Spinal cord (tissue), 10 donors: ENCODE measurements around the gene SETD3. TPM values are rescaled to one million over a fixed set of nuclear protein-coding genes. Genes with fewer than 3 reads are reported as not detected.

Source experiments
- DNase-seq, 6 donors: peaks; one replicate each; pipeline versions ENCODE4 v3.0.0 to v3.0.0-alpha.2; 2013 to 2015; ENCODE audit warnings: low spot score in 6 of 6, low read depth in 4 of 6
- H3K27ac ChIP-seq: one replicate; pipeline ENCODE4 v1.5.1; 2013; ENCODE audit warnings: low read depth, low read length, control low read depth
- H3K27me3 ChIP-seq: one replicate; pipeline ENCODE4 v1.6.1; 2013; ENCODE audit warnings: low read length; ENCODE audit not compliant: control insufficient read depth, insufficient read depth
- H3K36me3 ChIP-seq: one replicate; pipeline ENCODE4 v1.6.1; 2013; ENCODE audit warnings: low read length; ENCODE audit not compliant: control insufficient read depth, insufficient read depth
- H3K4me1 ChIP-seq: one replicate; pipeline ENCODE4 v1.6.1; 2013; ENCODE audit warnings: low read length; ENCODE audit not compliant: control insufficient read depth, insufficient read depth
- H3K4me3 ChIP-seq: one replicate; pipeline ENCODE4 v1.5.1; 2013; ENCODE audit warnings: low read depth, low read length, control low read depth
- H3K9me3 ChIP-seq: one replicate; pipeline ENCODE4 v1.6.1; 2013; ENCODE audit warnings: low read length; ENCODE audit not compliant: control insufficient read depth, insufficient read depth
- WGBS: methylation state at CpG from one replicate; pipeline ENCODE4 v1.1.5; 2013; ENCODE audit warnings: missing lambda C conversion rate; ENCODE audit not compliant: insufficient coverage; 5-methylcytosine and 5-hydroxymethylcytosine counted together
- polyA plus RNA-seq, 2 donors: library from polyadenylated mRNA; unstranded; fragments of 120-200 nt; gene quantifications; one replicate each; pipeline ENCODE4 v1.2.1, GENCODE V29; 2013; ENCODE audit not compliant: insufficient read length in 2 of 2
- total RNA-seq, 2 donors: library from RNA; depleted of rRNA in 1 of 2; stranded (reverse); fragments of 120-200 nt in 1 of 2; fragments of >200 nt in 1 of 2; gene quantifications; one replicate each; pipeline versions ENCODE4 v1.2.3 to v1.2.4, GENCODE V29; 2013 to 2014
- donor health status: healthy.

Gene SETD3
- total and polyA plus RNA-seq, 4 donors = 50.9 to 82.6 (median 62.2) TPM

DNA sequence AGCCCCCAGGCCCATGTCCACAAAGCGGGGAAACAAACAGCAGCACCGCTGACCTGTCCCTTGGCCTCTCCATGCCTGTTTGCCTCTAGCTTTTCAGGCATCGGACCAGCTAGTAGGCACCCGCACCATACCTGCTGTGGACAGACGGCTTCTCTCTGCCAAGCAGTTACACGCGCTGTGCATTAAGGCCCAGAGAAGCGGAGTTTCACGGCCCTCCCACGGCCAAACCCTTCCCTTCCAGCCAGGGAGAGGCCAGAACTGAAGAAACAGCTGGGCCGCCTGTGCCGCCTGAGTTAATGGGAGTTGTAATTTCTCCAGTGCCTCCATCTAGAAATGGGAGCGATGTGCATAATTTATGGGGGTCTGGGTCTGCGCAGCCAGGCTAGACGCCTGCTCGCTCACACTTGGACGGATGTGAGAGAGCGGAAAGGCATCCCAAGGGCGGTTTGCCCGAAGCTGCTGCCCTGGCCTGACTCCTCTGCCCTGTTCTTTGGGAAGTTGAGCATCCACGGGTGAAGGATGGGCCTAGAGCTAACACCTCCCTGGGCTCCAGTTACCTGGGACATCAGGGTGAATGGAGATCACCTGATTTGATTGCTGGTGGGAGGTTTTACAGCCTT is 119.0 kb downstream of the SETD3 start:
- no peak overlapping the region for H3K4me3 ChIP-seq
- DNase-seq = peak in 1 of 6 donors; percentile 59
- H3K27ac ChIP-seq = no peak overlapping the region
- WGBS = 66% methylated on average over 21 of the region's 21 CpGs
- H3K27me3 ChIP-seq = no peaks in the 10 kb centered on the region
- H3K36me3 ChIP-seq = no peaks in the 10 kb centered on the region
- peaks cover 10% of the 10 kb centered on the region for H3K4me1 ChIP-seq
- H3K9me3 ChIP-seq = no peaks in the 10 kb centered on the region

DNA sequence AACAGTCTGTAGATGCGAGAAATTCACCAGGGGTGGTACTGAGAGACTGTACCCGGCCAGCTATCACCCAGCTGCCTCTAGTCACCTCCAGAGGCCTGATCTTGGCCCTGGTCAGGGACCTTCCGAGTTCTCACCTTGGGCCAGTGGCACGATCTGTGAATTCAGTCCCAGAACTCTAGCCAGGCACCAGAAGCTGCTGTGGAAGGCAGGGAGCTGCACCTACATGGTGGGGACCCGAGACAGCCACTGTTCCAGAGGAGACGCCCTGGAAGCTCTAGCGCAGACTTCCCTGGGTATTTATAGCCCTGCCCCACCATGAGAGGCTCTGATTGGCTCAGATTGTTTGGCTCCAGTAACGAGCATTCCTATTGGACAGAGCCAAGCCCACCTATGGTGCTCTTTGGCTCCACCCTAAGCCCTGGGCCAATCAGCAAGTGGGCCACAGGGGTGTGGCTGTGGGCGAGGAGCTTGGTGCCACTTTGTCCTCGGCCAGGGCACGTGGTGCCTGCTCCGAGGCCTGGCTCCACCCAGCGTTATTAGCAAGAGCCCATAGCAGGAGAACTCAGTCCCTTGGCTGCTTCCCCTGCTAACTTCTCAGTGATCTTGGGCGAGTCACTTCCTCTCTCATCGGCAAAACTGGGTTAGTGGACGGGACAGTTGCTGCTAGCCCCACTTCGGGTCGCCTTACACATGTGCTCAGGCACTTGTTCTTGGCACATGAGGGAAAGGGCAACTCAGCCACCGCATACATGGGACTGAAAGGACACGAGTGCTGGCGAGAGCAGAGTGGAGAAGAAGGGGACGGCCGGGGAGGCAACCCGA is 119.7 kb downstream of the SETD3 start:
- Histone ChIP-seq H3K27ac (no peak overlapping the region), H3K4me1 (peaks cover 10% of the 10 kb centered on the region), H3K4me3 (no peak overlapping the region), H3K27me3 (no peaks in the 10 kb centered on the region), H3K36me3 (no peaks in the 10 kb centered on the region), H3K9me3 (no peaks in the 10 kb centered on the region)
- no peak for DNase-seq
- 93% methylated on average over 24 of the region's 24 CpGs for WGBS

DNA sequence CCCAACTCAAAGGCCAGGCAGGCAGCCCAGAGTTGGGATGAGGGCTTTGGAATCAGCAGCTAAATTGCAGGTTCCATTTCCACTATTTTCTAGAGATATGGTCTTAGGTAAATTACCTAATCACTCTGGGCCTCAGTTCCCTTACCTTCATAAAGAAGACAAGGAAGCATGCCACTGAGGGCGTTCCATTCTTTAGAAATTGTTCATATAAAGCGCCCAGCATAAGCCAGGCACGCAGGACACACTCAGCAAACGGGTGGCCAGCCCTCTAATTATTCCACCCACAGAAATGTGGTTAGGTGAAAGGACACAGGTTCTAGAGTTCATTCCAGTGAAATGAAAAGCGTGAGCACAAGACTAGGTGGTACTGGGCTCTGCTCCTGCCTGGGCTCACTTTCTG is 120.8 kb downstream of the SETD3 start:
- Histone ChIP-seq H3K36me3 (no peaks in the 10 kb centered on the region), H3K27ac (no peak overlapping the region), H3K27me3 (no peaks in the 10 kb centered on the region), H3K4me1 (peaks cover 10% of the 10 kb centered on the region), H3K4me3 (no peak overlapping the region), H3K9me3 (no peaks in the 10 kb centered on the region)
- no peak for DNase-seq
- whole genome bisulfite sequencing = 100% methylated on average over 1 of the region's 5 CpGs

DNA sequence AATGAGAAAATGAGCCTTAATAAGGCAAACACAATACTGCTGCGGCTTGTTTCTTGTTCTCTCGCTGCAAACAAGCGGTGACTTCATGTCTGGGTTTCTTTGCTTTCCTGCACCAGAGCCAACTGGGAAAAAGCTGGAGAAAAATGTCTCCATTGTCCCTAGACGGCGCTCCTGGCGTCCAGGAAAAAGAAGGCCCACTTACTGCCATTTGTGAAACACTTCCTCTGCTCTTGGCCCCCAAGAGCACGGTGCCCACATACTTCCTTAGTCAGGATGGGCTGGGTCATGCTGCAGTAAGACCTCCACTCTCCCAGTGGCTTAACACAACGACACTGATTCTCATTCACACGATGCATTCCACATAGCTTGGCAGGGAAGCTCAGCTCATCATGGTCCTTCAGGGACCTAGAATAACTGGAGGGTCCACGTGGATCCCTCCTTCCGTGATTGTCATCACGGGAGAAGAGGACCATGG is 122.7 kb downstream of the SETD3 start:
- Histone ChIP-seq H3K27ac (no peak overlapping the region), H3K4me1 (peaks cover 10% of the 10 kb centered on the region), H3K9me3 (no peaks in the 10 kb centered on the region), H3K27me3 (no peaks in the 10 kb centered on the region), H3K36me3 (no peaks in the 10 kb centered on the region), H3K4me3 (no peak overlapping the region)
- WGBS = 70% methylated on average over 11 of the region's 12 CpGs
- no peak for DNase-seq

DNA sequence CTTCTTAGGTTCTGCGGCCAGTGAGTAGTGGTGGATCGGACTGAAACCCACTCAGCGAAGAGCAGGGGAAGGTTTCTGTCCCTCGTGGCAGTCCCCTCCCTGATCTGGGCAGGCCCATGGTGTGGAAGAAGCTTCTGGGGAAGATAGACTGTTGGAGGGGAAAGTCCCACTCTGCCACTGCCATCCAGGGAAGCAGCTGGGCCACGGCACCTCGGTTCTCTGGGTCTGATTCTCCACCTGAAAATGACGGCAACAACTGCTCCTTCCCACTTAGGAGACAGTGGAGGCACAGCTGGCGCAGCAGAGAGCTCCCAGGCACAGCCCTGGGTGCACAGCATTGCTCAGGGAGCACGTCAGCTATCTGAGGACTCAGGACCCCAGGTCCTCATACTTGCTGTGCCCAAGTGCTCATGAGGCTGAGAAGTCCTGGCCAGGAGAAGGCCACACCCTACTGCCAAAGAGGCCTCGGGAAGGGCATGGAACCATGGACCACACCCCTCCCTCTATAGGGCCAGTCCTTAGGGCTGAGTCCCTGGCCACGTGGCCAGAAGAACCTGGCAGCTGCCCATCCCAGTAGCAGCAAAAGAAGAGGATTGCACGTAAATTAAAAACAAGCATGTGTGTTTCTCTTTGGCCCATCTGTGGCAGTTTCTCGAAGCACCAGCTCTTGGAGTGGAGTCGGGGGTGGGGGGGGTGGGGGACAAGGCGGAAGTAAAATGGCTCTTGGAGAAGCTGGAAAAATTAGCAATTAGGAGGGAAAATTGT is 123.3 kb downstream of the SETD3 start:
- H3K36me3 ChIP-seq = no peaks in the 10 kb centered on the region
- H3K27ac ChIP-seq = no peak overlapping the region
- no peak overlapping the region for H3K4me3 ChIP-seq
- peak in 1 of 6 donors; percentile 80 for DNase-seq
- no peaks in the 10 kb centered on the region for H3K27me3 ChIP-seq
- no peaks in the 10 kb centered on the region for H3K9me3 ChIP-seq
- peaks cover 10% of the 10 kb centered on the region for H3K4me1 ChIP-seq
- 82% methylated on average over 13 of the region's 15 CpGs for WGBS

DNA sequence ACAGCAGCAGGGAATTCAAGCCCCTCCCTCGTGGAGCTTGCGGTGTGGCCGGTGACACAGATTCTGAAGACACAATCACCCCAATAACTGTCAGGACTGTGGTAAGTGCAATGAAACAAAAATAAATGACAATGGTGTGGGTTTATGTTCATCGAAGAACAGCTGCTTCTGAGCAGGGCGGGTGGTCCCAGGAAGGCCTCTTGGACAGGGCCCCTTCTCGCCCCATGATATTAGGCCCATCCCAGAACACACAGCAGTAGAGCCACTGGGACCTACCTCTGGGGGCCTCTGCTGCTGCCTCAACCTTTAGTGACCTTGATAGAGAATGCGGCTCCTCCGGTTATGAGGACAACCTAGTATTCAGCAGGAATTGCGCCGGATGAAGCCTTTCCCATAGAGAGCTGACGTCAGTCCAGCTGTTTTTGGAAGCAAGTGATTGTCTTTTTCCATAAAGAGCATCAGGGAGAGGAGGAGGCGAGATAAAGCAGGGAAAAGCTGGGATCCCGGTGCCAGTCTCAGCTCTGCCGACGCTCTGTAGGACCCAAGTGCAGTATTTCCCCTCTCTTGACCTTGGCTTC is 124.5 kb downstream of the SETD3 start:
- Histone ChIP-seq H3K27me3 (no peaks in the 10 kb centered on the region), H3K4me1 (peaks cover 5% of the 10 kb centered on the region), H3K4me3 (no peak overlapping the region), H3K27ac (no peak overlapping the region), H3K36me3 (no peaks in the 10 kb centered on the region), H3K9me3 (no peaks in the 10 kb centered on the region)
- no peak for DNase-seq
- 88% methylated on average over 11 of the region's 15 CpGs for WGBS

DNA sequence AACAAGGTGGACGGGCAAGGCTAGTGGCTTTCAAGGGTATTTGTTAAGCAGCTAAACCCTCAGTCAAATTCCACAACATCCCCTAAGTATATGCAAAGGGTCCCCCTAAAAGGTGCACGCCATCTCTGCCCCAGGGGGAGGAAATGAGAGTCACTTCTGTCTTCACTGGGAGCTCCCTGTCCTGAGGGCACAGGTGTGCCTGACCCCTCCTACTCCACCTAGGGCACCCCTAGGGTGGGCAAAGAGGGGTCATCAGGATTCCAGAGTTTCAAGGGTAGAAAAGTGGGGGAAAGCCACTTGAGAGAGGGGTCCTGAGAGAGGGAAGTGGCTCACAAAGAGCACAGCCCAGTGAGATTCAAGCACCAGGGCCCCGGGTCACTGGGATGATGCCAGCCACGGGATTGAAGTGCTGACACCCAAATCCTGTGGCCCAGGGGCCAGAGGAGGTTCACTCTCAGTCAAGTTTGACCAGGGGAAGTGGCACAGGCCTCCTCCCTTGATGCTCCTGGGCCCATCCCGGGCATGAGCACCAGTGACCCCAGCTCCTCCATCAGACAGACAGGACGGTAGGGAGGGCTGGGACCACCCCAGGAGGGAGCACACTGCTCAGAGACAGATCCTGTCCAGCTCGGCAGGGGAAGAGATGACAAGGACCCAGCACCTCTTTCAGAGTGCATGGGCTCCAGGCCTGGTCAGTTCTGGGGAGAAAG is 126.3 kb downstream of the SETD3 start:
- 86% methylated on average over 5 of the region's 7 CpGs for WGBS

DNA sequence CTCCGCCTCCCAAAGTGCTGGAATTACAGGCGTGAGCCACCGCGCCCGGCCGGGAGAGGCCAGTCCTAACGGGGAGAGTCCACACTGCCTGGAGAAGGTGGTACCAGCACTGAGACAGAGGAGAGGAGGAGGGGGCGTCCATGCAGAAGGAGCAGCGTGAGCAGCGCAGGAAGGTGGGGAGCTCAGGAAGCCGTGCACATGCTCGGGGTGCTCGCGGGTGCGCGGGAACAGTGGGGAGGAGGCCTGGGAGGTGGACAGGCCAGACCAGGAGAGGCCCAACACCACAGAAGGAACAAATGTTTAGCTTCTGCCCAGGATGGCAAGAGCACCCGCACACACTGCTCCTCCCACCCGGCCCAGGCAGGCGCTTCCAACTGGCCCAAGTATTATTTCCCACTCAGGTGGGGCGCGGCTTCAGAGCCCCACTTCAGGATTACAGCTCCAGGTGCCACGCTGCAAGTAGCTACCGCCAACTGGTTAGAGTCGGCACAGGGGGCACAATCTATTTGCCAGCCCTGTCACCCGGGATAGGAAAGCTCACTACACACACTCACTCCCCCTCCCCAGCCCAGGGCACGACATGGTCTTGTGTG is 127.9 kb downstream of the SETD3 start:
- no peak for DNase-seq
- Histone ChIP-seq H3K4me1 (peaks cover 5% of the 10 kb centered on the region), H3K9me3 (no peaks in the 10 kb centered on the region), H3K4me3 (no peak overlapping the region), H3K27ac (no peak overlapping the region), H3K27me3 (no peaks in the 10 kb centered on the region), H3K36me3 (no peaks in the 10 kb centered on the region)
- 92% methylated on average over 23 of the region's 26 CpGs for WGBS

More for the DNA sequence above, 126.3 kb downstream of the SETD3 start:
- Histone ChIP-seq H3K4me3 (no peak overlapping the region), H3K27ac (no peak overlapping the region), H3K36me3 (no peaks in the 10 kb centered on the region), H3K4me1 (peaks cover 5% of the 10 kb centered on the region), H3K9me3 (no peaks in the 10 kb centered on the region), H3K27me3 (no peaks in the 10 kb centered on the region)
- no peak for DNase-seq
